ENCODE results near the gene EPHB1. TPM values are rescaled to one million over a fixed set of nuclear protein-coding genes. Genes with fewer than 3 reads are reported as not detected.

The EPHB1 gene
- total RNA-seq, 4 donors from 2014 or later: 2.3 to 5.6 (median 4.6) TPM

DNA sequence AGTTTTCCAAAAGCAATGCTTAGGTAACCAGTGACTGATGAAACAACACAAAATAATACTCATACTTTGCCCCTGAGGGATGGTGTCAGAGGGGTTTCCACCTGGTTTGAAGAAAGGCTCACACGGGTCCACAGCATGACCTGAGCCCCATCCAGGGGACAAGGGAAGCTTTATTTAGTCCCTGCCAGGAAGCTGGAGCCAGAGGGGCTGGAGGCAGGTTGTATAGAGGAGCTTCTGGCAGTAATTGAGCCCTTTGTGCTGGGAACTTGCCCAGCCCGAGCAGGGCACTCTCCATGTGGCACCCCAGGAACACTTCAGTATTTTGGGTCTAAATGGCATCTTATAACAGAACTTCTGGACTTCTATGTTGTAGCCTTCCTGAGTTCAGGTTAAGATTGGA, 39.2 kb upstream of the EPHB1 start:
- no peaks in the 10 kb centered on the region for H3K9me3 ChIP-seq
- intact Hi-C loops (cut with DNase I): no loop called here
- H3K4me1 ChIP-seq: no peaks in the 10 kb centered on the region
- no peak overlapping the region for H3K4me3 ChIP-seq (replicated peaks in 1 of 3)
- WGBS, 2 donors: 69 to 82% methylated on average over 2 of the region's 2 CpGs
- TF ChIP-seq, protein P1, sequence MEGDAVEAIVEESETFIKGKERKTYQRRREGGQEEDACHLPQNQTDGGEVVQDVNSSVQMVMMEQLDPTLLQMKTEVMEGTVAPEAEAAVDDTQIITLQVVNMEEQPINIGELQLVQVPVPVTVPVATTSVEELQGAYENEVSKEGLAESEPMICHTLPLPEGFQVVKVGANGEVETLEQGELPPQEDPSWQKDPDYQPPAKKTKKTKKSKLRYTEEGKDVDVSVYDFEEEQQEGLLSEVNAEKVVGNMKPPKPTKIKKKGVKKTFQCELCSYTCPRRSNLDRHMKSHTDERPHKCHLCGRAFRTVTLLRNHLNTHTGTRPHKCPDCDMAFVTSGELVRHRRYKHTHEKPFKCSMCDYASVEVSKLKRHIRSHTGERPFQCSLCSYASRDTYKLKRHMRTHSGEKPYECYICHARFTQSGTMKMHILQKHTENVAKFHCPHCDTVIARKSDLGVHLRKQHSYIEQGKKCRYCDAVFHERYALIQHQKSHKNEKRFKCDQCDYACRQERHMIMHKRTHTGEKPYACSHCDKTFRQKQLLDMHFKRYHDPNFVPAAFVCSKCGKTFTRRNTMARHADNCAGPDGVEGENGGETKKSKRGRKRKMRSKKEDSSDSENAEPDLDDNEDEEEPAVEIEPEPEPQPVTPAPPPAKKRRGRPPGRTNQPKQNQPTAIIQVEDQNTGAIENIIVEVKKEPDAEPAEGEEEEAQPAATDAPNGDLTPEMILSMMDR (IDR thresholded peaks at IDR 0.05): no peak
- no peak for TF ChIP-seq POLR2A (IDR thresholded peaks at IDR 0.05)
- H3K27ac ChIP-seq: no peak overlapping the region
- H3K36me3 ChIP-seq: no peaks in the 10 kb centered on the region
- DNase-seq: no peak
- H3K27me3 ChIP-seq: no peaks in the 10 kb centered on the region

DNA sequence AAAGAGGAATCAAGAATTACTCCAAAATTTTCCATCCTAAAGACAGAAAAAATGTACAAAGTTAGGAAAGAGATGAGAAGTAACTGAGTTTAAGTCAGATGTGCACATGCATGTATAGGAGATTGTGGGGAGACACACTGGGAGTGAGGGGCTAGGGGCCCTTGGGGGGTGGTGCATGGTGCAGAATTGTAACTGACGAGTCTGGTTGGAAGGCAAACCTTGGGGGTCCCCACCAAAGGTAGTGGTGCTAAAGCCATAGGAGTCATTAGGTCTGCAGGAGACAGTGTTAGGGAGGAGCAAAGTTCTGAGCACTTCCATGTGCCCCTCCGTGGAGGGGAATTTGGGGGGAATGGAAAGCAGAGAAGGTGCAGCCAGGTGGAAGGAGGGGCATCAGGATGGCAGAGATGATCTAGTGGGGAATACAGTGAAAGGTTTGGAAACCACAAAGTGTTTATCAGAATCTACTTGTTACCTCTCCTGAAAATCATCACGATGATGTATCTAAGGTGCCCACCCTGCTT, 37.5 kb upstream of the EPHB1 start:
- no peak for TF ChIP-seq POLR2A (IDR thresholded peaks at IDR 0.05)
- TF ChIP-seq, protein P1 (IDR thresholded peaks at IDR 0.05): no peak
- 85% methylated on average over 3 of the region's 3 CpGs for WGBS, 2 donors
- H3K4me3 ChIP-seq (replicated peaks in 1 of 3): no peak overlapping the region

DNA sequence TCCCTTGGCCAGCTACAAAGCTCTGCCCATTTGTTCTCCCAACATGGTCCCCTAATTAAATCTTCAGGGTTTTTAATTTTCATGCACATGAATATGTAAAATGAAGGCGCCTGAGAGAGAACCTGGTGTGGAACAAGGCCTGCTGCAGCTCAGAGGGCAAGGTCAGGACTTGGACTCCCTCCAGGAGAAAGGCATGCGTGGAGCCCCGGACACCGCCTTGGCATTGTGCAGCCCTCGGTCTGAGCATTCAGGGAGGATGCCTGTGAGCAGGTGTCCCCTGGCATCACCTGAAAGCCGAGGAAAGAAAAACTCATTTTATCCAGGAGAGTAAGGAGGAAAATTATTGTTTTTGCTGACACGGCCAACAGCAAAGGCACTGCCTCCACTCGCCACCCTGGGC, 33.8 kb upstream of the EPHB1 start:
- H3K36me3 ChIP-seq: no peaks in the 10 kb centered on the region
- no peaks in the 10 kb centered on the region for H3K9me3 ChIP-seq
- H3K27ac ChIP-seq: no peak overlapping the region
- peak; percentile 43 to 52 for DNase-seq
- no peaks in the 10 kb centered on the region for H3K27me3 ChIP-seq
- intact Hi-C loops (cut with DNase I): no loop called here
- 28 to 49% methylated on average over 7 to 8 of the region's 8 CpGs for WGBS, 2 donors
- H3K4me1 ChIP-seq: no peaks in the 10 kb centered on the region
- TF ChIP-seq, protein P1 (IDR thresholded peaks at IDR 0.05): no peak
- no peak for TF ChIP-seq POLR2A (IDR thresholded peaks at IDR 0.05)
- H3K4me3 ChIP-seq (replicated peaks in 1 of 3): no peak overlapping the region

More for the DNA sequence above, 37.5 kb upstream of the EPHB1 start:
- Histone ChIP-seq H3K36me3 (no peaks in the 10 kb centered on the region), H3K9me3 (no peaks in the 10 kb centered on the region), H3K4me1 (no peaks in the 10 kb centered on the region), H3K27me3 (no peaks in the 10 kb centered on the region), H3K27ac (no peak overlapping the region)
- DNase-seq: no peak
- intact Hi-C loops (cut with DNase I): no loop called here

DNA sequence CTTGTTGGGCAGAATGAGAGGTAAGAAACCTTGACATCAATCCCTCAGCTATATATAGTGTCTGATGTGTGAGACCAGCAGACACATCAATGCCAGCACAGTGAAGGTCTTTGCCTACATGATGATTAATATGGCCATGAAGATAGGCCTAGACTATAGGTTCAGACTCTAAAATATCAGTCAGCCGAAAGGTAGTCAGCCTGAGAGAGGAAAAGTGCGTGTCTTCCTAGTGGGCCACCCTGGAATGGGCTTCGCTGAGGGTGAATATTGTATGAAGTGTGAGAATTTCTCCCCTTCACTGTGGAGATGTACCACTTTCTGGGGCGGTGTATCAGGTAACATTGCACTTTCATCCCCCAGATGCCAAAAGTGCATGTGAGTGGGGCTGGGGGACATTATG, 33.0 kb upstream of the EPHB1 start:
- Histone ChIP-seq H3K4me3 (replicated peaks in 1 of 3) (no peak overlapping the region), H3K9me3 (no peaks in the 10 kb centered on the region), H3K27me3 (no peaks in the 10 kb centered on the region), H3K36me3 (no peaks in the 10 kb centered on the region), H3K27ac (no peak overlapping the region), H3K4me1 (no peaks in the 10 kb centered on the region)
- TF ChIP-seq POLR2A (IDR thresholded peaks at IDR 0.05): no peak
- TF ChIP-seq, protein P1 (IDR thresholded peaks at IDR 0.05): no peak
- 97 to 100% methylated on average over 4 of the region's 4 CpGs for WGBS, 2 donors
- no peak for DNase-seq
- intact Hi-C loops (cut with DNase I): no loop called here

DNA sequence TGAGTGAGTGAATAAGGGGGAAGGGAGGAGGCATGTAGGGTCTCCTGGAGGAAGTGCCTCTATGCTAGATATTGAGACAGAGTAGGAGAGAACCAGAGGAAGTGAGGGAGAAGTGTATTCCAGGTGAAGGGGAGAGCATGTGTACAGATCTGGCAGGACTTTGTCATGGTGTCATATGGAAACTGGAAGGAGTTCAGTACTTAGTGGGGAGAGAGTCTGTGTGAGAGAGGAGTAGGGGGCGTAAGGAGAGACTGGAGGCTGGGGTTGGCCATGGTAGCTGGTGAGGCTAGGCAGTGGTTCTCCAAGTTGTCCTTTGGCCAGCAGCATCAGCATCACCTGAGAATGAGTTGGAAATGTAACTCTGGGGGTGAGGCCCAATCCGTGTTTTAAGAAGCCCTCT, 29.6 kb upstream of the EPHB1 start:
- intact Hi-C loops (cut with DNase I): no loop called here
- H3K4me3 ChIP-seq (replicated peaks in 1 of 3): no peak overlapping the region
- no peaks in the 10 kb centered on the region for H3K27me3 ChIP-seq
- WGBS, 2 donors: 89 to 92% methylated on average over 2 of the region's 2 CpGs
- H3K27ac ChIP-seq: no peak overlapping the region
- DNase-seq: no peak
- H3K9me3 ChIP-seq: no peaks in the 10 kb centered on the region
- no peaks in the 10 kb centered on the region for H3K36me3 ChIP-seq
- TF ChIP-seq, protein P1 (IDR thresholded peaks at IDR 0.05): no peak
- no peak for TF ChIP-seq POLR2A (IDR thresholded peaks at IDR 0.05)
- H3K4me1 ChIP-seq: no peaks in the 10 kb centered on the region

Data from thyroid gland (tissue), 4 donors.